Adrenal gland (tissue), 12 donors: ENCODE measurements around the gene PYGL. TPM values are rescaled to one million over a fixed set of nuclear protein-coding genes. Genes with fewer than 3 reads are reported as not detected.
"Not testable (repeated sequence)": the region's sequence is repeated elsewhere in the genome, so short reads cannot be mapped to it uniquely, and the experiment has no call there.

Experiments
- DNase-seq, 7 donors: peaks; one replicate each; pipeline ENCODE4 v3.0.0-alpha.2; 2019 to 2020
- H3K27ac ChIP-seq, 5 donors: fragments of 200-600 bp; sonication (generic) in 4 of 5; 1 replicate in 3 of 5; 2 replicates in 2 of 5; pipeline versions ENCODE4 v1.5.1 to v1.8.0; 2016 to 2020; ENCODE audit warnings: mild to moderate bottlenecking in 1 of 5
- H3K27me3 ChIP-seq: fragments of 200-600 bp; 2 replicates; pipeline ENCODE4 v1.8.0; 2021
- H3K36me3 ChIP-seq, 2 donors: fragments of 200-600 bp; replicated peaks in 1 of 2; 1 replicate in 1 of 2; 2 replicates in 1 of 2; pipeline versions ENCODE4 v1.5.1 to v1.8.0; 2018 to 2022
- H3K4me1 ChIP-seq, 2 donors: fragments of 200-600 bp; replicated peaks in 1 of 2; 1 replicate in 1 of 2; 2 replicates in 1 of 2; pipeline versions ENCODE4 v1.5.1 to v1.8.0; 2018 to 2021
- H3K4me3 ChIP-seq, 4 donors: fragments of 200-600 bp; sonication (generic) in 3 of 4; one replicate each; pipeline ENCODE4 v1.5.1; 2016 to 2018
- H3K9me3 ChIP-seq, 3 donors: fragments of 200-600 bp; sonication (generic) in 1 of 3; replicated peaks in 1 of 3; 1 replicate in 2 of 3; 2 replicates in 1 of 3; pipeline versions ENCODE4 v1.5.1 to v1.8.0; 2016 to 2021
- CTCF ChIP-seq, 6 experiments: fragments of 450-650 bp in 4 of 6; fragments of 200-600 bp in 2 of 6; sonication (generic) in 1 of 6; IDR thresholded peaks; 1 replicate in 5 of 6; 2 replicates in 1 of 6; pipeline versions ENCODE4 v1.5.1 to v1.8.0; 2016 to 2021; ENCODE audit warnings: antibody characterized with exemption in 6 of 6, mild to moderate bottlenecking in 2 of 6, moderate library complexity in 1 of 6
- POLR2A ChIP-seq, 2 donors: fragments of 450-650 bp; IDR thresholded peaks; one replicate each; pipeline ENCODE4 v1.6.1; 2017; ENCODE audit warnings: antibody characterized with exemption in 2 of 2, mild to moderate bottlenecking in 2 of 2, moderate library complexity in 1 of 2
- WGBS, 4 donors: extraction: QIAGEN DNeasy Blood & Tissue Kit in 2 of 4; methylation state at CpG; one replicate each; pipeline versions ENCODE4 v1.1.5 to v1.1.7; 2013 to 2017; 5-methylcytosine and 5-hydroxymethylcytosine counted together
- intact Hi-C, 2 donors: fragments of 100-400 bp; cut with DNase I; formaldehyde crosslinking; loops; one replicate each; pipeline versions ENCODE4 v1.14.1 to v1.15.0; 2022 to 2023
- polyA plus RNA-seq, 3 donors: library from polyadenylated mRNA; stranded (reverse); fragments of 200-250 nt in 2 of 3; fragments of 350-450 nt in 1 of 3; fragmentation: Illumina TruSeq in 1 of 3; extraction: RNeasy Lipid Tissue Mini Kit (QIAGEN cat#74804) in 1 of 3; gene quantifications; one replicate each; pipeline ENCODE4 v1.2.3, GENCODE V29; 2013 to 2014
- total RNA-seq, 9 donors: library from RNA; depleted of rRNA in 4 of 9; stranded (reverse); fragments of >200 nt in 4 of 9; fragments of 120-200 nt in 1 of 9; fragmentation: NEBNext Ultra II Directional in 1 of 9; extraction: Animal tissue kit (Norgen Biotek cat#: 25700) in 1 of 9; gene quantifications; one replicate each; pipeline versions ENCODE4 v1.1.0 to v1.2.4, GENCODE V29; 2013 to 2023
- donor health status: healthy with polysubstance abuse.
- donor health status: Bipolar disorder and iron deficiency.
- donor health status: DM: yes; HTN: yes; CAD: no.
- donor health status: DM: no; HTN: no; CAD: no.
- donor health status: DM: no; HTN: no; CAD: no.
- donor health status: DM: yes; HTN: yes; CAD: no.

Gene PYGL
- total and polyA plus RNA-seq, 12 donors: 7.3 to 77.0 (median 41.8) TPM

GRCh38 chr14:50947446-50947845 lies 3.2 kb upstream of the PYGL start:
- H3K4me1 ChIP-seq: peaks cover 4 to 5% of the 10 kb centered on the region in 2 donors
- no peak for DNase-seq
- H3K36me3 ChIP-seq: no peaks in the 10 kb centered on the region
- 50 to 53% (median 51%) methylated on average over 4 of the region's 4 CpGs for WGBS, 4 donors
- H3K4me3 ChIP-seq: no peak overlapping the region
- peak overlapping the region in 4 of 5 donors; percentile 41 to 74 (median 54) for H3K27ac ChIP-seq
- H3K9me3 ChIP-seq: no peaks in the 10 kb centered on the region
- no peak for TF ChIP-seq CTCF (IDR thresholded peaks at IDR 0.05)
- TF ChIP-seq POLR2A (IDR thresholded peaks at IDR 0.05): no peak
- intact Hi-C loops: no loop called here
- no peaks in the 10 kb centered on the region for H3K27me3 ChIP-seq

GRCh38 chr14:50946234-50946935 lies 2.1 kb upstream of the PYGL start:
- peaks cover 4 to 5% of the 10 kb centered on the region in 2 donors for H3K4me1 ChIP-seq
- peak overlapping the region in 2 of 5 donors; percentile 53 to 56 for H3K27ac ChIP-seq
- DNase-seq: no peak
- H3K27me3 ChIP-seq: no peaks in the 10 kb centered on the region
- WGBS, 4 donors: 90 to 96% (median 91%) methylated on average over 5 of the region's 5 CpGs
- H3K4me3 ChIP-seq: no peak overlapping the region
- intact Hi-C loops: no loop called here
- H3K36me3 ChIP-seq: no peaks in the 10 kb centered on the region
- H3K9me3 ChIP-seq: no peaks in the 10 kb centered on the region
- no peak for TF ChIP-seq POLR2A (IDR thresholded peaks at IDR 0.05)
- no peak for TF ChIP-seq CTCF (IDR thresholded peaks at IDR 0.05)

GRCh38 chr14:50944647-50945413 lies 547 bp upstream of the PYGL start:
- peak overlapping the region; percentile 58 to 91 (median 87) for H3K27ac ChIP-seq
- H3K36me3 ChIP-seq: no peaks in the 10 kb centered on the region
- no peaks in the 10 kb centered on the region for H3K27me3 ChIP-seq
- no peaks in the 10 kb centered on the region for H3K9me3 ChIP-seq
- 7 to 15% (median 9%) methylated on average over 21 to 29 of the region's 29 CpGs for WGBS, 4 donors
- intact Hi-C loops: no loop called here
- DNase-seq: peak; percentile 56 to 75 (median 71)
- peaks cover 4 to 5% of the 10 kb centered on the region in 2 donors for H3K4me1 ChIP-seq
- TF ChIP-seq POLR2A (IDR thresholded peaks at IDR 0.05): peak in 1 of 2 donors; percentile 52
- no peak for TF ChIP-seq CTCF (IDR thresholded peaks at IDR 0.05)
- peak overlapping the region; percentile 69 to 81 (median 72) for H3K4me3 ChIP-seq

- TF ChIP-seq CTCF (IDR thresholded peaks at IDR 0.05) (no peak), POLR2A (IDR thresholded peaks at IDR 0.05) (peak in 1 of 2 donors; percentile 9)
- Histone ChIP-seq H3K9me3 (no peaks in the 10 kb centered on the region), H3K4me1 (peaks cover 4 to 5% of the 10 kb centered on the region in 2 donors), H3K27me3 (no peaks in the 10 kb centered on the region), H3K4me3 (peak overlapping the region; percentile 69 to 81 (median 72)), H3K27ac (peak overlapping the region in 4 of 5 donors; percentile 75 to 91 (median 88)), H3K36me3 (no peaks in the 10 kb centered on the region)
- intact Hi-C loops: no loop called here
- 23 to 34% (median 28%) methylated on average over 22 to 26 of the region's 26 CpGs for WGBS, 4 donors
- peak in 6 of 7 donors; percentile 37 to 67 (median 55) for DNase-seq
These were observed 881 bp downstream of the PYGL start for GRCh38 chr14:50943261-50943942.

- H3K4me3 ChIP-seq, DNase-seq, H3K27ac ChIP-seq, intact Hi-C loops, H3K27me3 ChIP-seq, H3K36me3 ChIP-seq, H3K9me3 ChIP-seq: not testable (repeated sequence)
- 91 to 98% (median 95%) methylated on average over 8 of the region's 8 CpGs for WGBS, 4 donors
- peaks cover 10 to 18% of the 10 kb centered on the region in 2 donors for H3K4me1 ChIP-seq
These were observed 2.6 kb downstream of the PYGL start for GRCh38 chr14:50941638-50942037.
